CD14-positive monocyte (primary cell): ENCODE results near the gene ANKRD28. TPM values are rescaled to one million over a fixed set of nuclear protein-coding genes. Genes with fewer than 3 reads are reported as not detected.

ENCODE experiments used
- DNase-seq, 3 donors: peaks; one replicate each; pipeline ENCODE4 v3.0.0-alpha.2; 2011 to 2022
- H2AFZ ChIP-seq: 2 replicates; pipeline ENCODE4 v1.6.0; 2012; ENCODE audit warnings: mild to moderate bottlenecking, low read depth, low read length, inconsistent platforms; ENCODE audit not compliant: insufficient read depth, poor library complexity, severe bottlenecking
- H3K27ac ChIP-seq, 2 donors: 1 replicate in 1 of 2; 2 replicates in 1 of 2; pipeline ENCODE4 v1.5.1; 2012 to 2013; ENCODE audit warnings: low read length in 2 of 2, control low read depth in 1 of 2, inconsistent platforms in 1 of 2, low read depth in 1 of 2, mild to moderate bottlenecking in 1 of 2
- H3K27me3 ChIP-seq, 2 donors: one replicate each; pipeline versions ENCODE4 v1.6.0 to v1.6.1; 2011 to 2013; ENCODE audit warnings: low read length in 2 of 2; ENCODE audit not compliant: control insufficient read depth in 2 of 2, insufficient read depth in 2 of 2
- H3K36me3 ChIP-seq, 2 donors: replicated peaks in 1 of 2; 1 replicate in 1 of 2; 2 replicates in 1 of 2; pipeline versions ENCODE4 v1.5.1 to v1.6.1; 2012 to 2013; ENCODE audit warnings: low read length in 2 of 2, control low read depth in 1 of 2, inconsistent platforms in 1 of 2, mild to moderate bottlenecking in 1 of 2; ENCODE audit not compliant: insufficient read depth in 2 of 2, control insufficient read depth in 1 of 2
- H3K4me1 ChIP-seq, 2 donors: 1 replicate in 1 of 2; 2 replicates in 1 of 2; pipeline versions ENCODE4 v1.5.1 to v1.6.1; 2012 to 2013; ENCODE audit warnings: low read length in 2 of 2, control low read depth in 1 of 2, inconsistent platforms in 1 of 2, mild to moderate bottlenecking in 1 of 2, moderate library complexity in 1 of 2; ENCODE audit not compliant: insufficient read depth in 2 of 2, control insufficient read depth in 1 of 2
- H3K4me2 ChIP-seq: replicated peaks from 2 replicates; pipeline ENCODE3; 2012; ENCODE audit warnings: low read length, moderate library complexity, mild to moderate bottlenecking; ENCODE audit not compliant: poor library complexity, severe bottlenecking; ENCODE audit errors: extremely low read depth
- H3K4me3 ChIP-seq, 3 experiments: fragments of 200-600 bp in 1 of 3; sonication (generic) in 1 of 3; replicated peaks in 1 of 3; 1 replicate in 2 of 3; 2 replicates in 1 of 3; pipeline ENCODE4 v1.5.1; 2011 to 2013; ENCODE audit warnings: low read length in 3 of 3, mild to moderate bottlenecking in 3 of 3, control low read depth in 2 of 3, low read depth in 2 of 3, inconsistent platforms in 1 of 3, moderate library complexity in 1 of 3
- H3K79me2 ChIP-seq: 2 replicates; pipeline ENCODE4 v1.6.0; 2012; ENCODE audit warnings: mild to moderate bottlenecking, control low read depth, inconsistent platforms, low read length, moderate library complexity; ENCODE audit not compliant: insufficient read depth
- H3K9ac ChIP-seq: 2 replicates; pipeline ENCODE4 v1.6.0; 2017; ENCODE audit warnings: low read length, mild to moderate bottlenecking; ENCODE audit not compliant: insufficient read depth, poor library complexity, severe bottlenecking
- H3K9me3 ChIP-seq, 2 donors: replicated peaks in 1 of 2; 1 replicate in 1 of 2; 2 replicates in 1 of 2; pipeline versions ENCODE4 v1.5.1 to v1.6.1; 2012 to 2013; ENCODE audit warnings: low read length in 2 of 2, control low read depth in 1 of 2; ENCODE audit not compliant: control insufficient read depth in 1 of 2, insufficient read depth in 1 of 2
- H4K20me1 ChIP-seq: 2 replicates; pipeline ENCODE4 v1.6.0; 2012; ENCODE audit warnings: mild to moderate bottlenecking, low read length, control low read depth, moderate library complexity; ENCODE audit not compliant: insufficient read depth
- H3K27ac Mint-ChIP-seq, 7 donors: one replicate each; pipeline ENCODE4 v1.8.0; 2020; ENCODE audit warnings: mild to moderate bottlenecking in 7 of 7, mixed read lengths in 7 of 7, moderate library complexity in 6 of 7, inconsistent platforms in 2 of 7
- H3K27me3 Mint-ChIP-seq, 3 donors: one replicate each; pipeline ENCODE4 v1.8.0; 2021 to 2022; ENCODE audit warnings: low read depth in 3 of 3, mild to moderate bottlenecking in 3 of 3, mixed read lengths in 3 of 3, moderate library complexity in 3 of 3, inconsistent platforms in 1 of 3
- H3K36me3 Mint-ChIP-seq, 2 donors: one replicate each; pipeline ENCODE4 v1.8.0; 2020; ENCODE audit warnings: mixed read lengths in 2 of 2, inconsistent platforms in 1 of 2, mild to moderate bottlenecking in 1 of 2
- H3K4me1 Mint-ChIP-seq: one replicate; pipeline ENCODE4 v1.8.0; 2020; ENCODE audit warnings: mild to moderate bottlenecking, mixed read lengths
- H3K4me3 Mint-ChIP-seq, 2 donors: one replicate each; pipeline ENCODE4 v1.8.0; 2020; ENCODE audit warnings: mild to moderate bottlenecking in 2 of 2, mixed read lengths in 2 of 2, moderate library complexity in 1 of 2
- H3K9me3 Mint-ChIP-seq, 7 donors: one replicate each; pipeline ENCODE4 v1.8.0; 2020 to 2022; ENCODE audit warnings: mixed read lengths in 7 of 7, mild to moderate bottlenecking in 6 of 7, moderate library complexity in 6 of 7, inconsistent platforms in 2 of 7
- CTCF ChIP-seq: fragments of 200-600 bp; IDR thresholded peaks from one replicate; pipeline ENCODE4 v1.8.0; 2022; ENCODE audit warnings: antibody characterized with exemption, mild to moderate bottlenecking
- WGBS: methylation state at CpG from one replicate; pipeline ENCODE4 v1.1.5; 2013; ENCODE audit warnings: missing lambda C conversion rate; ENCODE audit not compliant: insufficient coverage; 5-methylcytosine and 5-hydroxymethylcytosine counted together
- intact Hi-C, 2 donors: fragments of 100-400 bp; cut with micrococcal nuclease; formaldehyde crosslinking; loops; one replicate each; pipeline versions ENCODE4 v1.15.0 to v1.15.1; 2023
- polyA plus RNA-seq, 3 donors: library from polyadenylated mRNA; depleted of rRNA in 1 of 3; unstranded in 2 of 3; stranded (reverse) in 1 of 3; fragments of 300-500 nt in 2 of 3; fragments of >200 nt in 1 of 3; fragmentation: Illumina TruSeq in 2 of 3; gene quantifications; 1 replicate in 2 of 3; 2 replicates in 1 of 3; pipeline ENCODE4 v1.2.3, GENCODE V29; 2012 to 2021

The ANKRD28 gene
- polyA plus RNA-seq, 3 donors, result 5.9 to 11.5 (median 7.9) TPM

GRCh38 chr3:15787526-15787925, 10.3 kb downstream of the ANKRD28 start:
- Mint-ChIP-seq H3K36me3 (peaks cover 5 to 28% of the 10 kb centered on the region in 2 donors), H3K27ac (peak overlapping the region in 1 of 7 donors; percentile 4), H3K27me3 (no peaks in the 10 kb centered on the region)

GRCh38 chr3:15783361-15783969, 14.3 kb downstream of the ANKRD28 start:
- H3K9me3 ChIP-seq, result no peaks in the 10 kb centered on the region
- Mint-ChIP-seq H3K4me3 (no peak overlapping the region), H3K4me1 (peaks cover 8% of the 10 kb centered on the region), H3K27ac (peak overlapping the region in 4 of 7 donors; percentile 21 to 75 (median 44)), H3K36me3 (peaks cover 7 to 18% of the 10 kb centered on the region in 2 donors), H3K9me3 (no peaks in the 10 kb centered on the region), H3K27me3 (no peaks in the 10 kb centered on the region)
- intact Hi-C loops, result no loop called here
- H3K79me2 ChIP-seq, result peaks cover 3% of the 10 kb centered on the region
- no peaks in the 10 kb centered on the region for H3K36me3 ChIP-seq
- H3K4me3 ChIP-seq, result no peak overlapping the region
- H4K20me1 ChIP-seq, result no peaks in the 10 kb centered on the region
- H2AFZ ChIP-seq, result no peak overlapping the region
- H3K27me3 ChIP-seq, result no peaks in the 10 kb centered on the region
- DNase-seq, result peak in 2 of 3 donors; percentile 20 to 27
- no peak overlapping the region for H3K27ac ChIP-seq
- H3K9ac ChIP-seq, result no peak overlapping the region
- no CpG with 5 or more reads among the region's 4 CpGs for WGBS
- H3K4me2 ChIP-seq, result no peak overlapping the region
- H3K4me1 ChIP-seq, result peaks cover 0 to 7% of the 10 kb centered on the region in 2 donors
- no peak for TF ChIP-seq CTCF

More at GRCh38 chr3:15787526-15787925, 10.3 kb downstream of the ANKRD28 start:
- no CpG with 5 or more reads among the region's 1 CpG for WGBS
- H3K4me1 Mint-ChIP-seq, result peaks cover 16% of the 10 kb centered on the region
- no peaks in the 10 kb centered on the region for H3K36me3 ChIP-seq
- no peak overlapping the region for H3K4me3 Mint-ChIP-seq
- H3K27me3 ChIP-seq, result no peaks in the 10 kb centered on the region
- H3K9me3 Mint-ChIP-seq, result peaks cover 0 to 1% (median 0%) of the 10 kb centered on the region in 7 donors
- H3K4me3 ChIP-seq, result no peak overlapping the region
- no peak for DNase-seq
- intact Hi-C loops, result no loop called here
- no peak overlapping the region for H3K9ac ChIP-seq
- H3K9me3 ChIP-seq, result no peaks in the 10 kb centered on the region
- H3K27ac ChIP-seq, result no peak overlapping the region
- H3K4me1 ChIP-seq, result peaks cover 0 to 7% of the 10 kb centered on the region in 2 donors
- no peak for TF ChIP-seq CTCF
- peaks cover 10% of the 10 kb centered on the region for H3K79me2 ChIP-seq
- H3K4me2 ChIP-seq, result no peak overlapping the region
- no peak overlapping the region for H2AFZ ChIP-seq
- H4K20me1 ChIP-seq, result no peaks in the 10 kb centered on the region
